ENCODE data around the gene GNG12. TPM values are rescaled to one million over a fixed set of nuclear protein-coding genes. Genes with fewer than 3 reads are reported as not detected.

Gene GNG12
- total and polyA plus RNA-seq, 2 donors (not counting 3 experiments of a cell fraction or from before 2014, with no cell fraction given): 107 to 152 TPM

- TF ChIP-seq POLR2A (IDR thresholded peaks at IDR 0.05; ENCODE audit: low read depth, low read length) (peak; percentile 53), GATA2 (IDR thresholded peaks at IDR 0.05; ENCODE audit: insufficient read depth, insufficient read length, low read depth, low read length) (peak; percentile 96), POLR2AphosphoS5 (IDR thresholded peaks at IDR 0.05; ENCODE audit: insufficient read depth, low read depth, low read length) (peak; percentile 94), FOS (IDR thresholded peaks at IDR 0.05; ENCODE audit: borderline replicate concordance, insufficient read depth, low read length) (peak; percentile 99), MAX (IDR thresholded peaks at IDR 0.05; ENCODE audit: insufficient read depth, insufficient read length) (no peak), JUN (IDR thresholded peaks at IDR 0.05; ENCODE audit: borderline replicate concordance, insufficient read depth, insufficient read length, low read depth) (peak; percentile 82), CTCF (IDR thresholded peaks at IDR 0.05; ENCODE audit: extremely low read depth in 1 of 2, insufficient read depth in 1 of 2, low read depth in 1 of 2, low read length in 2 of 2) (peak in 1 of 2 donors; percentile 7), MYC (IDR thresholded peaks at IDR 0.05; ENCODE audit: low read depth, low read length) (peak; percentile 73), EZH2 (IDR thresholded peaks at IDR 0.05; ENCODE audit: borderline replicate concordance, low read depth, low read length, severe bottlenecking) (no peak)
- TSS peak; percentile 79 for BruUV-seq (replicated peaks)
Observed at GRCh38 chr1:67686267-67687197, 146.7 kb downstream of the GNG12 start.

More at GRCh38 chr1:67686267-67687197, 146.7 kb downstream of the GNG12 start:
- no peaks in the 10 kb centered on the region for H3K27me3 ChIP-seq (ENCODE audit: control insufficient read depth in 2 of 2, insufficient read depth in 2 of 2, low read length in 2 of 2)
- H4K20me1 ChIP-seq (replicated peaks; ENCODE audit: control insufficient read depth, extremely low read depth, insufficient read depth, low read length): no peaks in the 10 kb centered on the region
- H3K4me3 ChIP-seq (replicated peaks in 1 of 3; ENCODE audit: insufficient read depth in 1 of 3, low read depth in 1 of 3, low read length in 3 of 3): peak overlapping the region; percentile 77 to 85 (median 83)
- no peak overlapping the region for H2AFZ ChIP-seq (ENCODE audit: low read depth, low read length)
- H3K79me2 ChIP-seq (ENCODE audit: control insufficient read depth, insufficient read depth, low read length): peaks cover 18% of the 10 kb centered on the region
- dilution Hi-C loops (cut with MboI; ENCODE audit: extremely low pct_ligation_motif_present, low sequenced_read_pairs) (no loop called here), intact Hi-C loops (cut with micrococcal nuclease) (loop anchor here (1.0 to 2.0 kb wide), 7 partner anchors 27 to 160 kb away; no protein-coding TSS in a partner anchor)
- POLR2A ChIA-PET: interaction anchor here (0.7 to 2.9 kb wide), 15 partner anchors 12 to 174 kb away, joined by 3 to 22 read pairs (median 4); no protein-coding TSS in a partner anchor
- H3K4me2 ChIP-seq (ENCODE audit: insufficient read depth, low read length): peak overlapping the region; percentile 91
- peaks cover 0 to 8% of the 10 kb centered on the region in 2 experiments for H3K36me3 ChIP-seq (ENCODE audit: control insufficient read depth in 2 of 2, extremely low read depth in 1 of 2, insufficient read depth in 2 of 2, low read length in 2 of 2)
- H3K9me3 ChIP-seq (replicated peaks; ENCODE audit: control insufficient read depth, insufficient read depth, low read length): no peaks in the 10 kb centered on the region
- peak overlapping the region; percentile 90 for H3K27ac ChIP-seq (ENCODE audit: insufficient read depth, low read depth, low read length)
- H3K9ac ChIP-seq (replicated peaks; ENCODE audit: extremely low read depth, insufficient read depth, low read length): peak overlapping the region; percentile 96
- no peaks in the 10 kb centered on the region for H3K9me1 ChIP-seq (replicated peaks; ENCODE audit: control insufficient read depth, extremely low read depth, insufficient read depth, low read length)
- peak; percentile 95 for DNase-seq (ENCODE audit: low read depth, low spot score)
- CTCF ChIA-PET: interaction anchor here (0.5 to 7.7 kb wide), 17 partner anchors 12 to 698 kb away, joined by 3 to 87 read pairs (median 3); no protein-coding TSS in a partner anchor
- H3K4me1 ChIP-seq (ENCODE audit: control insufficient read depth, extremely low read depth, insufficient read depth, low read length): peaks cover 43% of the 10 kb centered on the region
- FAIRE-seq: peak; percentile 91
